Stimulated activated CD8-positive, alpha-beta memory T cell treated with anti-CD3 and anti-CD28 coated beads, Interleukin-15, amount 100 ng/mL, for 4 hours (primary cell): ENCODE data around the gene NOS1AP.

Experiments used
- DNase-seq, 2 donors: peaks; one replicate each; pipeline ENCODE4 v3.0.0-alpha.2; 2020; ENCODE audit warnings: low read depth in 2 of 2

NOS1AP gene

DNA sequence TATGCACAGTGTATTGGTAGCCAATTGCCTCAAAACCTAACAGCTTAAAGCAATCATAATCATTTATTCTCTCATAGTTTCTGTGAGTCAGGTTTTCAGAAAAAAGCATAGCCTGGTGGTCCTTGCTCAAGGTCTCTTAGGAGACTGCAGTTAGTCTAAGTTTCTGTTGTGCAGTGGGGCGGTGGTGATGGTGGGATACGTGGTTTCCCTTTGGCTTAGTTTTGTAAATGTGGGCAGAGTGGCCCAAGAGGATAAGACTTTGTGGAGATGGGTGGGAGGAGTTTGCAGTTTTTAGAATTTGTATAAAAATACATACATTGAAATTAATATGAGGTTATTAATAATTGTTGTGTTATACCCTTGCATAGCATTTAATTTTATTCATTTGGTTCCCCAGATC is 68.6 kb downstream of the NOS1AP start:
- DNase-seq = no peak

DNA sequence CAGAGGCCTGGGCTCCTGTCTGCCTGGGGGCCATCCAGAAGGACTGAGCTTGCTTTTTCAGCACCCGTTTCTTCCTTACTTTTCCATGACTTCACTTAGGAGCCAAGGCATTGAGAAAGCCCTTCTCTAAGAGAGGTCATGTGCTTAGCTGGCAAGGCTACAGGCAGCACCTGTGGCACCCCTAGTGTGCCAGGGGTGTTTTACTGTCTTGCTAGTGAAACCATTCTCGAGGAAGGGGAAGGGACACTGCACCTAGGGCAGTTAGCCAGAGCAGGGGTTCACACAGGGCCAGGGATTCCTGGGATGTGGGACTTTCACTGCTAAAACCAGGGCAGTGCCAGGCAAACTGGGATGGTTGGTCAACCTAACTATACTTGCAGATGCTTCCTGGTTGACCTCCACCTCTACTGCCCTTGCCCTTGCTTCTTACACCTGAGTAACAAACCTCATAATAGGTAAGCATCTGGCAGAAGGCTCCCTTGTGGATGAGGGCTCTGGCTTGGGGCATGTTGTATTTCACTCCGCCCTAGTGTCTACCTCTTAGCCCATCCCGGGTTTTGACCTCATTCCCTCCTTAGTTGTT is 69.2 kb downstream of the NOS1AP start:
- no peak for DNase-seq

DNA sequence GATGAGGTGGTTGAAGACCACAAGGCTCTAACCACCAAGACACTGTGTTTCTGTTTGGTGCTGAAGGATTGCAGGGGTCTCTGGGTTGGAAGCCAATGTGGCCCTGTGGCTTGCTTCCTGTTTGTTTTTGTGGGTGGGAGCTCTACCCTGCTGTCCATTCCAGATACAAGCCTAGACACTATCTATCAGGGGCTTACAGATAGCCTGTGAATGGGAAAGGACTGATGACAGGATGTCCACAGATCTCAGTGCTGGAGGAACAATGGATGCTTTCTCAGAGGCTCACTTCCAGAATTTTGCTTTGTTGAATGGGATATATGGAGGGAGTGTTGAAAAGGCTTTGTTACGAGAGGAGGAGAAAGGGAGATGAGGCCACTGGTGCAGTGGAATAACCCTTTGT is 69.7 kb downstream of the NOS1AP start:
- DNase-seq = no peak

DNA sequence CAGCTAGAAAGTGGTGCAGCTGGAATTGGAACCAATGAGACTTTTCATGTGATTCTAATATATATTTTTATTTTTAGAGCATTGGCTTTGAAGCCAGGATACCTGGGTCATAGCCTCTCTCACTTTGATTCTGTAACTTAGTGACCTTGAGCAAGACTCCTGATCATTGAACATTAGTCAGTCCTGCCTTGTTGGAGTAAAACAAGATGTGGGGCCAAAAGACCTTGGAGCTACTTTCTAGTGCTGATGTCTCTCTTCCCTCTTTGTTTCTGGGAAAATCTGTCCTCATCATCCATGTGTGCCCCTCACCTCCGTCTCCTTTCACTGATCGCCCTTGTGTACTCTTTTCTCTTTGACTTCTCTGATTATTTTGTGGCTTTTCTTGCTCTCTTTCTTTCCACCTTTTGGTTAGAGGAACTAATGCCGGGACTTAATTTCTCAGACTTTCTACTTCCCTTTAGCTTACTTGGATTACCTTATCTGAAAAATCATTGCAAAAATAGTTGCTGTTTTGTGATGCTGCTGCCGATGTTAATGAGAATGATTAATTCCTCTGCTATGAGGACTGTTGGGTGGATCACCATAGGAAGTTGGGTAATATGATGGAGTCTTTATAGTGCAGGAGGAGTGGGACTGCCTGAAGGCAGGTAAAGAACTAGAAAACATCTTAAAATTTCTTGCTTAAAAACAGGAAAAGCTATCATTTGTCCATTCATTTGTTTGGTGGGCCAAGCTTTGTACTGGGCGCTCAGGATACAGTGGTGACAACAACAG is 72.0 kb downstream of the NOS1AP start:
- DNase-seq = no peak

DNA sequence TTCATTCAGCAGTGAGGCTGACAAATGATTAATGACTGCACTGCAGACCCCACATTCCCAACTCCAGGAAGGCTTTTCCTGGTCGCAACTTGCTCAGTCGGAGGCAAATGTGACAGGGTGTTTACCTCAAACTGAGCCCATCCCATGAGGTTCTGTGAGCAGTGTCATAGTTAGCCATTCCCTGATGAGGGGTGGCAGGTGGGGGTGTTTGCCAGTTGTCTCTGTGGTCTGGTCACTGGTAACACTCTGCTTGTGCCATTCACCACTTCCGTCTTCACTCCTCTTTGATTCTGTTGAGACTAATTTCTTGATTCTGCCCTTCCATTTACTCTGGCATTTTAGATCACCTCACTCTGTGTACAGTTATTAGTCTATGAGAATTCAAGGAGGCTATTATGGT is 73.5 kb downstream of the NOS1AP start:
- no peak for DNase-seq

DNA sequence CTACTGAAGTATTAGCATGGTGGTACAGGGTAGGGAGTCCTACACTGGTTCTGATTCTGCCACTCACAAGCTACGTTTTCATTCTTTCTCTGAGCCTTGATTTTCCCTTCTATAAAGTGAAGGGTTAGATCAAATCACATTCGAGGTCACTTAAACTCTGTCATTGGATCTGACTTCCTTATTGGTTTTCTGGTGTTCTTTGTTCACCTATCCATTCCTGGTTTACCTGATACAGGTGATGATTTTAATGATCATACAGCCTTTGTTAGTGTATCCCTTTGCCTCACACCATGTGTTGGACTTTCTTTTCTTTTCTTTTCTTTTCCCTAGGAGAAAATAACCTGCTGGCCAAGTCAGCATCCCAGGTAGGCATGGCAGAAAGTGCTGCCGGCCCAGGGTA is 74.8 kb downstream of the NOS1AP start:
- DNase-seq = no peak

DNA sequence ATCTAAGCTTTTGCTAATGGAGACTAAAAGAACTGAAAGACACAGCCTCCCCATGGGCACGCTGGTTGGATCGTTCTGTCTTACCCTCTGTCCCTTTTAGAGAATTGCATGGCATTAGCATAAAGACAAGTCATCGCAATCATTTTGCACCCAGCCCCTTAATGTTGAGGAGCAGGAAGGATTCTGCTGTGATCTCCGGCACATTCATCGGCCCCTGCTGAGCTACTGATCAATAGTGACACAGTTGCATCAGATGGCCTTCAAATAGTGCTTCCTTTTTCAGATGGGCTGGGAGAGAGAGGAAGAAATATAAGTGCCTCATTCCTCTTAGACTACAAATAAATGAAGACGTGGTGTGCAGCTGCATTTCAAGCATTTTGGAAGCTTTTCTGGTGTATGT is 75.4 kb downstream of the NOS1AP start:
- no peak for DNase-seq

DNA sequence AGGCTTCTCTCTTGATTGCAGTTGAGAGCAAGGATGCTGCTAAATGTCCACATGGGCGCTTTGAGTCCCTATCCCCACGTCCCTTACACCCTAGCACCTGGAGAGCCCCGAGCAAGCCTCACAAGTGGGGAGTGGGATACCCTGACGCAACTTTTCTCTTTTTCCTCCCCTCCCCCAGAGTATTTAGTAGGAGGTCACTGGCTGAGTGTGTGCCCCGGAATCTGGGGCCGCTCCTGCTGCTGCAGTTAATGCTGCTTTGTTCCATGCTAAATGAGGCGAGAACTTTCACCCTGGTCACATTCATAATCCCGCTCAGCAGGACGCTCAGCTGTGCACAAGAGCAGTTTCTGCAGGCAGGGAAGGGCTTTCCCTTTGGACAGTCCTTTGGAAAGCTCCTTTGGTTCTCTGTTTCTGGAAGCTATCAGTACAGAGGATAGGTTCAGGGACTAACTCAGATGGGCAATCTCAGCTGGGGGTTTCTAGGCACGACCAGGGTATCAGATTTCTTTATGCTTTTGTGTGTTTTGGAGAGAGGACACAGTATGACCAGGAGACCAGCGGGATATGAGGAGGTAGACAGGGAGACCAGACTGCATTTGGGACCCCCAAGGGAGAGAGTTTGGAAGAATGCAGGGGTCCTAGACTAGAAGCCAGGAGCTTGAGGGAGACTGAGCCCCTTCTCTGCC is 75.9 kb downstream of the NOS1AP start:
- DNase-seq = no peak

DNA sequence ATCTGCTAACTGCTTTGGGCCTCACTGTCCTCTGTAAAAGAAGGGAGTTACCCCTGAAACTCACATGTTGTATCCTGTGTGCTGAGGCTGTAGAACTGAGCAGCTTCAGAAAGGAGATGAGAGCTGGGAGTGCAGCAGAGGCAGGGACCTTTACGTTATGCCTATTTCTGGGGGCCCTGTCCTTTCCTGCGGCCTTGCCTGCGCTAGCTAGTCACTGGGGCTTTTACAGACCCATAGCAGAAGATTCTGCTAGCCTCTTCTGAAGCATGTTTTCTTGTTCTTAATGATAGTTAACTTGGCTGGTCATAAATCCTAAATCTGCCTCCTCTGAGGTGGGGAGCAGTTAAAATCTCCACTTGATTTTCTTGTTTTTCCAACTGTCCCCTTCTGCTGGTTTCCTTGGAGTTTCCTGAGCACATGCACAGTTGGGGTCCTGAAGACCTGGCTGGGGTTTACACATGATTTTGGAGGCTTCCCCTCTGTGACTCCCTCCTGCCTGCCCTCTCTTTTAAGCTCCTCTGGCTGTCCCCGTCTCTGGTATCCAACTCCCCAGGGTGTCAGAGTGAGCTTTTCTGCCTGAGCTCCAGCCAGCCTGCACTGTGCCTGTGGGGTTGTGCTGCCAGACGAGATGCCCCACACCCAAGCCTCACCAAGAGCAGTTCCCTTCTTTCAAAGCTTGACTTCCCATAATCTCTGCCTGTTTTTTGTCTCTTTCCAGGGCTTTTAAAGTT is 76.6 kb downstream of the NOS1AP start:
- DNase-seq = no peak

DNA sequence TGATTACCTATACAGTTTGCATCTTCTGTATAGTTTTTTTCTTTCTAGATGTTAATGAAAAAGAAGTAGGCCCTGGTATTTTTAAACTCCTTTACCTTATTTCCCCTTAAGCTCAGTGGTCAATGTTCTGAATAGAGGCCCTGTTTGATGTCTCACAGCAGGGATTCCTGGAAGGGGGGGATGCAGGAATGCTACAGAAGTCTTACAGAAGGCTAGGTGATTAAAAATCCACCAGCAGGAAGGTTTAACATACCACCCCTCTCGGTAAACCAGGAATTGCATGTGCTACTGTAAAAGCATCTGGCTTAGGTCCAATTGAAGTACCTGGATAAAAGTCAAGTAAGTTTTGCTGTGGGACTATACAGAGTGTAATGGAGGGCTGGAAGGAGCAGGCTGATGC is 78.3 kb downstream of the NOS1AP start:
- no peak for DNase-seq

DNA sequence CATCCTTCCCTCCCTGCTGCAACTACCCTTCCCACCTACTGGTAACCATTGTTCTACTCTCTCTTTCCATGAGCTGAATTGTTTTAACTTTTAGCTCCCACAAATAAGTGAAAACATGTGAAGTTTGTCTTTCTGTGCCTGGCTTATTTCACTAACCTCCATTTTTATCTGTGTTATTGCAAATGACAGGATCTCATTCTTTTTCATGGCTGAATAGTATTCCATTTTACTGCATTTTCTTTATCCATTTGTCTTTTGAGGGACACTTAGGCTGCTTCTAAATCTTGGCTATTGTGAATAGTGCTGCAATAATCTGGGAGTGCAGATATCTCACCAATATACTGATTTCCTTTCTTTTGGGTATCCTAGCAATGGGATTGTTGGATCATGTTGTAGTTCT is 80.6 kb downstream of the NOS1AP start:
- DNase-seq = no peak

DNA sequence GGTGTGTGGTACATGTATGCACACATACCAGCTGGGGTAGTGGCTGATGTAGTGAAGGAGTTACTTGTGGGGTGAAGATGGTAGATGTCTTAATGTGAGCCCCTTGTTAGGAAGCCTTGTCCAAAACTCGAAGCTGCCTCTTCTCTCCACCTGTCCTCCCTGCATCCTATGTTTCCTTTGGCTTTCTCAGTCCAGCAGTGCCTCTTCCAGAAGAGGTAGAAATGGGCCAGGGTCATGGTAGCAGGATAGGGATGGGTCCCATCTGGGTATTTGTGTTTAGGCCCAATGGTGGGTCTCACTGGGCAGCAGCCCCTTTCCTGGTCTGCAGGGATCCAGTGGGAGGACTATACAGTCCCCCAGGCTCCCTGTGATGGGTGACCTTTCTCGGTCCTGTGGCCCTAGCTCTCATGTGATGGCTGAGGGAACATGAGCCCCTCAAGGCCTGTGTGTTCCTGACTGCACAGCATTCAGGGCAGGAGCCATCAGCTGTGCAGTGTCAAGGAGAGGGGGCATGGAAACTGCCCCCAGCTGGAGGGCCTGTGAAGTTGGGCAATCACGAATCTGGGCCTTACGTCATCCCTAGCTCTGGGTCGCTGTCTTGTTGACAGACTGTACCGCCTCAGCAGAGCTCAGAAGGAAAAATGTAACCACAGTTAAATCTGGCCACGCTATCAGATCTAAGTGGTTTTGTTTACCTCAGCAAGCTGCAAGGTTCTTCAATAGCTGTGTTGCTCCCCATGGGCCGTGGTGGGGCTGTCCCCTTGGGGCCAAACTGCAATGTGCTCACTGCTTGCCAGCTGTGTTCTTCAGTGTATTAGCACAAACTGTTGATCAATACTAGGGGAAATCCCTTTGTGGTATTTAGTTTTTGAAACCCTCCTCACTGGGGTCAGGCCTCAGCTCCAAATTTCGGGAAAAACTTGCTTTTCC is 82.7 kb downstream of the NOS1AP start:
- no peak for DNase-seq

DNA sequence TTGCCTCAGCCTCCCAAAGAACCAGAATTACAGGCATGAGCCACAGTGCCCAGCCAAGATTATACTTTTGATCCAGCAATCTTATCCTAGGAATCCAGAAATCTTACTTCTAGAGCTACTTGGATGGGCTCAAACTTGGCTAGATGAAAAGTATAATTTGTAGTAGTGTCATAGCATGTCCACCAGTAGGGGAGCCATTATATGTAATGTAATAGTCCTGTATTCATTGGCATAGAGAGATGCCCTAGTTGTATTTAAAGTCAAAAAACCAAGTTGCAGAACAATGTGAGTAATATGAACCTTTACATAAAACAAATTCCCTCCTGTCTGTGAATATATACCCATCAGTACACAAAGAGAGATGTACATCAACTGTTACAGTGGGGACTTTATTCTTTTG is 83.9 kb downstream of the NOS1AP start:
- DNase-seq = no peak

DNA sequence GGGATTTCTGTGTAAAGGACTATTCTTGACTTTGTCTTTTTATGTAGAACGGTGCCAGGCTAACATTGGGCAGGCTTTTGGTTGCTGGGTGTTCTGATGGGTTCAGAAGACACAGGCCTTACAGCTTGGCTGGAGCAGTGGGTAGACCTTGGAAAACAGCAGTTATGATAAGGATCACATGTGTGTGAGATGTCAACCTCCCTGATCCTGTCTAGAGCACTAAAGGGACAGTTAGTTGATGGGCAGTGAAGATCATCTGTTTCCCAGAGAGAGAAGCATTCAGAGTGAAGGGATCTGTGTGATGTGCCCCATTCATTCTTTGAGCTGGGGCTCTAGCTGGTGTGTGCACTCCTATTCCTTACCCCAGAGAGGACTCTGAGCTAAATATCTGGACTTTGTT is 88.0 kb downstream of the NOS1AP start:
- DNase-seq = no peak

DNA sequence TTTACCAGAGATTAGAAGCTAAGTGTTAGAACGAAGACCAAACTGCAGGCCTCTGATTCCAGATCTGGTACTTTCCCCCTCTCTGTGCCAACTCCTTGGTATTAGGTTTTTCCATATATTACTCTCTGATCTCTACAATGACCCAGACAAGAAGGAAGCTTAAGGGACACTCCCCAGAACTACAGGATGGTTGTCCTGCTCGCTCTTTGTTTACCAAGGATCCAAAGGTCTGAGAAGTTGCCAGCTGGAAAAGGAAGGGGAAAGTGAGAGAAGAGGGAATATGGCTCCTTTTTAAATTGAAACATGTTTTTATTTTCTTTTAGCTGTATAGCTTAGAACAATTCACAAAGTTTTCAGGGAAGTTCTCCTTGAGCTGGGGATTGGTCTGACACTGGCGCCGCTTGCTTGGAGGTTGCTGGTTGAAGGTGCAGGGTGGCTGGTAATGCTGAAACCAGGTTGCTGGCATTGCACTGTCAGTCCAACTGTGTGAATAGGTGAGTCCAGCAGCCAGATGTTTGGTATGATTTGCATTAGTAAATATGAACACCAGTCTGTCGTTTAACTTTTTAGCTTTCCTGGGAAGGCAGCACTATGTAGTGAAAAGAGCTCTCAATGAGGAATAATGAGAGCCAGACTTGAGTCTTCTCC is 89.3 kb downstream of the NOS1AP start:
- no peak for DNase-seq

DNA sequence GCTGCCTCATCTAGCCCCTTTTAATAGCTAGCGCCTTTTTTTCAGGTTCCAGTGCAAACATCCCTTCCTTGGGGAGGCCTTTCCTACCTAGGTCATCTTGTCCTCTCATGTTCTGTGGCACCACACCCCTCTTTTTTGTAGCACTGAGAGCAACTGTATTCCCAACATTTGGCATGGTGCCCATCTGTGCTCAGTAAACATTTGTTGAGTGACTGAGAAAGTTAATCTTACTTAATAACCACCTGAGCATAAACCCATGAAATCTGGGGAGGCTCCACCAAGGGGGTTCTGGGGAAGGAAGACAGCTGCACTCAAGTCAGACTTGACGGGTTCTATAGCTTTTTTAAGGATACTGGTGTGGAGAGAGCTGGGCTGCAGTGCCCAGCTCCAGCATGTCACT is 90.0 kb downstream of the NOS1AP start:
- no peak for DNase-seq

DNA sequence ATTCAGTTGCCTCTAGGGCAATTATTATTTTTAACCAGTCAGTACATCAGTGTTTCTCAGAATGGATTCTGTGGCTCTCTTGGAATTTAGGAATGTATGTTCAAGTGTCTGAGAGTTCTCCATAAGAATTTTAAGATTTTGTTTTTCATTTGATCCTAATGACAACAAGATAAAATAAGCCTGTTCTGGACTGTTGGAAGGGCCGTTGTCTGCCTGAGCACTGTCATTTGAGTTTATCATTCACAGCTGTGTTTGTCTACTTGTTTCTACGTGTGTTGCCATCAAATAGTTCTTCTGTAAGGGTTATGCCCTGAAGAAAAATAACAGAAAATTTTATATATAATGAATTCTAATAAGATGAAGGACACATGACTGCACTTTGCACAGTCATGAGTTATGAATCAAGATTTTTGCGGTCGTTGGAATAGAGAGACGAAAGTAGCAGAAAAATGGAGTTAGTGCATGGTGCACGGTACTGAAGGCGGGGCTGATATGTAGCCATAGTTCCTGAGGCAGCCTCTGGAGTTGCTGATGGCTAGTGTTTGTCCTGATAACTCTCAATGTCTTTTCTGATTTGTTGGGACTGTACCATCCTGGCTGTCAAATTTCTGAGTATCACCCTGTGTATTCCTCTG is 92.5 kb downstream of the NOS1AP start:
- DNase-seq = no peak

DNA sequence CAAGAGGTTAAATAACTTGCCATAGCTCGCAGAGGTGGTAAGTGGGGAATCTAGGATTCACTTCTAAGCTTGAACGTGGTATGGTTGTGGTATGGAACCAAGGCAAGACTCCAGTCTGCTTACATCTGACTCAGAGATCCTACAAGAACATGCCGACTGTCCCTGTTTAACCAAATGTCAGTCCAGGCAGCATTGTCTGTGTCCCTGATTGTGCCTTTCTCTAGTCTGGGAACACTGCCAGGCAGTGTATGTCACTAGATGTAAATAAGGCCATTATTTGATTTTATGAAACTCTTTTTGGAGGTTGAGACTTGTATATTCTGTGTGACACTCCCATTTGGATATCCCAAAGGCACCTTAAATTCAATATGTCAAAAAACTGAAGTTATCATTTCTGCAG is 96.0 kb downstream of the NOS1AP start:
- no peak for DNase-seq

DNA sequence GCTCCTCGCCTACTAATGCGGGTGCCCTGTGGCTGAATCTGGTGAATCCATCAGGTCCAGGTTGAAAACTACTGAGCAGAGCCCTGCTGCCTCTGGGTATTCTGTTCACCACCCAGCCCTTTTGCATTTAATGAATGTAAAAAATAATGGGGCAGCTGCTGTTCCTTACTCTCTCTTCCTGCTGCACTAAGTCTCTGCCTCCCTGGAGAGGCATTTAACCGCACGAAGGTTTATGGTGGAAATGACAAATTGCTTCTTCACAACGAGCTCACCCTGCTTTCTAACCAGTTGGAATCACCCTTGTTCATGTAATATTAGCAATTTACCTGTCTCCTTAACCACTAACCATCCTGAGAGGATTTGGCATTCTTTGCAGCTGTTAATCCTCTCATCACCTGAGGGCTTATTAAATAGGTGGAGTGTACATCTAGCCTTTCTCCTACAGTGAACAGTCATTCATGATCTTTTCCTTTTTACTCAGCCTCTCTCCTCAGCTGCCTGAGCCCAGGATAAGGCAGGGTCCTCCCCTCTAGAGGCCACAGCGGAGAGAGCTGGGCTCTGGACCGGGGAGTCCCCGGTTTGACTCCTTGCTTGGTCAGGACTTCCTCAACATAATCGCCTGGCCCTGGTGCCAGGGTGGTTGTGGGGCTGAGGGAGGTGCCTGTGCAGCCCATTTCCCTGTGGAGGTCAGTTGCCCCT is 97.6 kb downstream of the NOS1AP start:
- no peak for DNase-seq

DNA sequence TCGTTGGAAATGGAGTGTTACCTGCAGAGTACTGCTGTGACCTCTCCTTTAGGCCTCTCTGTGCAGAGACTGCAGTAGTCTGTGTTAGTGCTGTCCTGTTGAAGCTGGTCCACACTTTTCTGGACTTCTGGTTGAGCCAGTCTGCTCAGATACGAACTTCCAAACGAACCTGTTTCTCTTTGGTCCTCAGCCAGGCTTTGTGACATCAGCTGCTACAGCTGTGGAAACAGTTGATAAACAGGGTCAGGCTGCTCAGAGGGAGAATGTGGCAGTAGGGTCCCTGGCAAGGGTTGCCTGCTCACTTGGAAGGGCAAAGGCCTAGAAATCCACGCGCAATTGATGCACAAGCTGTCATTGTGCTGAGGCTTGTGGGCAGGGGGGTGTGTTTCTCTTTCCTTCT is 98.8 kb downstream of the NOS1AP start:
- DNase-seq = no peak
